CD4-positive, alpha-beta T cell treated with Interleukin-15 for 4 hours (primary cell): ENCODE results near the gene KCNAB2.

Experiments used
- DNase-seq: peaks from one replicate; pipeline ENCODE4 v3.0.0-alpha.2; 2020; ENCODE audit warnings: low spot score

The KCNAB2 gene

GRCh38 chr1:6083385-6083784, 37.7 kb downstream of the KCNAB2 start:
- no peak for DNase-seq

- DNase-seq, result no peak
Measured at GRCh38 chr1:6083801-6084446, 38.2 kb downstream of the KCNAB2 start.

- DNase-seq, result no peak
Measured at GRCh38 chr1:6084781-6085495, 39.2 kb downstream of the KCNAB2 start.

GRCh38 chr1:6085666-6086065, 40.0 kb downstream of the KCNAB2 start:
- DNase-seq, result no peak

- no peak for DNase-seq
Measured at GRCh38 chr1:6086358-6086757, 40.7 kb downstream of the KCNAB2 start.

GRCh38 chr1:6086762-6087376, 41.2 kb downstream of the KCNAB2 start:
- no peak for DNase-seq

- no peak for DNase-seq
Measured at GRCh38 chr1:6087377-6087772, 41.7 kb downstream of the KCNAB2 start.

- no peak for DNase-seq
Measured at GRCh38 chr1:6087958-6088357, 42.3 kb downstream of the KCNAB2 start.

GRCh38 chr1:6088956-6089355, 43.3 kb downstream of the KCNAB2 start:
- DNase-seq, result no peak

- no peak for DNase-seq
Measured at GRCh38 chr1:6090288-6090687, 44.6 kb downstream of the KCNAB2 start.

GRCh38 chr1:6090996-6091822, 45.5 kb downstream of the KCNAB2 start:
- no peak for DNase-seq

GRCh38 chr1:6091823-6092109, 46.1 kb downstream of the KCNAB2 start:
- no peak for DNase-seq

GRCh38 chr1:6092211-6092610, 46.5 kb downstream of the KCNAB2 start:
- DNase-seq, result no peak

- DNase-seq, result no peak
Measured at GRCh38 chr1:6093071-6093470, 47.4 kb downstream of the KCNAB2 start.

GRCh38 chr1:6093611-6094010, 47.9 kb downstream of the KCNAB2 start:
- DNase-seq, result no peak

GRCh38 chr1:6094246-6094645, 48.6 kb downstream of the KCNAB2 start:
- no peak for DNase-seq

GRCh38 chr1:6094801-6095505, 49.3 kb downstream of the KCNAB2 start:
- no peak for DNase-seq

- DNase-seq, result no peak
Measured at GRCh38 chr1:6095511-6096242, 50.0 kb downstream of the KCNAB2 start.

GRCh38 chr1:6096243-6097116, 50.8 kb downstream of the KCNAB2 start:
- DNase-seq, result no peak

- DNase-seq, result no peak
Measured at GRCh38 chr1:6097117-6097595, 51.5 kb downstream of the KCNAB2 start.
